GM12875 (cell line): ENCODE data around the gene DPP9.
A peak's percentile ranks its signal among the peaks of the same experiment; 100 is the strongest.

Experiments
- H3K4me3 ChIP-seq: one replicate; pipeline ENCODE4 v1.5.1; 2011; ENCODE audit warnings: low read depth, low read length, control low read depth
- TF ChIP-seq, protein P1 (sequence below): IDR thresholded peaks from 2 replicates; pipeline ENCODE4 v1.5.1; 2011; ENCODE audit warnings: low read depth, mild to moderate bottlenecking, control low read depth, inconsistent platforms, low read length, moderate library complexity, borderline replicate concordance; ENCODE audit not compliant: insufficient read depth

DPP9 gene

DNA sequence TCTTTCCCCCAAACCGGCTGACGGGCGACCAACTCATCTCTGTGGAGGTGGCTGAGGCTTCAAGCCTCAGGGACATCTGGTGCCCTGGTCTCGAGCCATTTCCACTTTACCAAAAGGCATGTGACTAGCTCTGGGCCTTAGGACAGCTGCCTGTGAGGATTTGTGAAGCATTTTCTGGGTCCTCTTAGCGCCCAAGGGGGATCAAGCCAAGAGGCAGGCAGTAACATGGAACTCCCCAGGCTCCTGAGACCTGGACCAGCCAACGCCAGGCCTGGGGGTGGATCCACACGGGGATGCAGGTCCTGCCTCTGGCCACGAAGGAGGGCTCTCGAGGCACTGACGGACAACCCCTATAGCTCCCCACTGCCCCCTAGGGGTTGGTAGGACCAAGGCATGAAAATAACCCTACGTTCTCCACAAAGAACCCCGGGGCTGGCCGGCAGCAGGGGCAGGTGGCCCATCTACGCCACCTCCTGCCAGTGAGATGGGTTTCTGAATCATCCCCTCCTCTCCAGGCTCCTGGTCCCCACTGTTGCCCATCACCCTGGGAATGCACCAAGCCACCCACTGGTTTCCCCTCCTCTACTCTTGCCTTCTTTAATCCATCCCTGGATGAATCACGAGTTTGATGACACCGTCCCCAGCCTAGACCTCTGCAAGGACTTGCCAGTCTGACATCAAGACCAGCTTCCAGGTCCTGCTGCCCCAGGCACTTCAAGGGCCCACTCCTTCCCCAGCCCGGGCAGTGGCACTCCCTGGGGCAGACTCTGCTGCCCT, 46.5 kb downstream of the DPP9 start:
- no peak overlapping the region for H3K4me3 ChIP-seq

DNA sequence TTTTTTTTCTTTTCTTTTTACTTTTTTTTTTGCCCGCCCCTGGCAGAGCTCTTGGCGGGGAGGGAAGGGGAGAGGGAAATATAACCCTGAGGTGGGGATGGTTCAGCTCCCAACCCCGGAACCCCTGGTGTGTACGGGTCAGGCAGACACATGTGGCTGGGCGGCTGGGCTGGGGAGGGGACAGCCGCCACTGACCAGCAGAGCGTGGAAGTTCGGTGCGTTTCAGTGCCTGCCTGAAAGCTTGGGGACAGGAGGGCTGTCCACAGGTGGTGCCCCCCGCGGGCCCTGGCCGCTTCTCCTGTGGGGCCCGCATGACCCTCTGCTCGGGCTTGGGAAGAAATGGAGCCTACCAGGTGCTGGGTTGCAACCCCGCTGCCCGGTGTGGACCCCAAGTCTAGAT, 48.3 kb downstream of the DPP9 start:
- H3K4me3 ChIP-seq = no peak overlapping the region
- TF ChIP-seq, protein P1, sequence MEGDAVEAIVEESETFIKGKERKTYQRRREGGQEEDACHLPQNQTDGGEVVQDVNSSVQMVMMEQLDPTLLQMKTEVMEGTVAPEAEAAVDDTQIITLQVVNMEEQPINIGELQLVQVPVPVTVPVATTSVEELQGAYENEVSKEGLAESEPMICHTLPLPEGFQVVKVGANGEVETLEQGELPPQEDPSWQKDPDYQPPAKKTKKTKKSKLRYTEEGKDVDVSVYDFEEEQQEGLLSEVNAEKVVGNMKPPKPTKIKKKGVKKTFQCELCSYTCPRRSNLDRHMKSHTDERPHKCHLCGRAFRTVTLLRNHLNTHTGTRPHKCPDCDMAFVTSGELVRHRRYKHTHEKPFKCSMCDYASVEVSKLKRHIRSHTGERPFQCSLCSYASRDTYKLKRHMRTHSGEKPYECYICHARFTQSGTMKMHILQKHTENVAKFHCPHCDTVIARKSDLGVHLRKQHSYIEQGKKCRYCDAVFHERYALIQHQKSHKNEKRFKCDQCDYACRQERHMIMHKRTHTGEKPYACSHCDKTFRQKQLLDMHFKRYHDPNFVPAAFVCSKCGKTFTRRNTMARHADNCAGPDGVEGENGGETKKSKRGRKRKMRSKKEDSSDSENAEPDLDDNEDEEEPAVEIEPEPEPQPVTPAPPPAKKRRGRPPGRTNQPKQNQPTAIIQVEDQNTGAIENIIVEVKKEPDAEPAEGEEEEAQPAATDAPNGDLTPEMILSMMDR = no peak

More for the DNA sequence above, 46.5 kb downstream of the DPP9 start:
- TF ChIP-seq, protein P1 = peak; percentile 61; the same call in 1 of the 2 replicates

DNA sequence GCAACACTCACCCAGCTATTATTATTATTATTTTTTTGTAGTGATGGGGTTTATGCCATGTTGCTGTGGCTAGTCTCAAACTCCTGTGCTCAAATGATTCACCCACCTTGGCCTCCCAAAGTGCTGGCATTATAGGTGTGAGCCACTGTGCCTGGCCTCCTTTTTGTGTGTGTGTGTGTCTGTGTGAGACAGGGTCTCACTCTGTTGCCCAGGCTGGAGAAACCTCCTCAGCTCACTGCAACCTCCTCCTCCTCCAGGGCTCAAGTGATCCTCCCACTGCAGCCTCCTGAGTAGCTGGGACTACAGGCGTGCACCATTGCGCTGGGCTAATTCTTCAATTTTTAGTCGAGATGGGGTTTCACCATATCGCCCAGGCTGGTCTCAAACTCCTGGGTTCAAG, 49.9 kb downstream of the DPP9 start:
- TF ChIP-seq, protein P1 = no peak

DNA sequence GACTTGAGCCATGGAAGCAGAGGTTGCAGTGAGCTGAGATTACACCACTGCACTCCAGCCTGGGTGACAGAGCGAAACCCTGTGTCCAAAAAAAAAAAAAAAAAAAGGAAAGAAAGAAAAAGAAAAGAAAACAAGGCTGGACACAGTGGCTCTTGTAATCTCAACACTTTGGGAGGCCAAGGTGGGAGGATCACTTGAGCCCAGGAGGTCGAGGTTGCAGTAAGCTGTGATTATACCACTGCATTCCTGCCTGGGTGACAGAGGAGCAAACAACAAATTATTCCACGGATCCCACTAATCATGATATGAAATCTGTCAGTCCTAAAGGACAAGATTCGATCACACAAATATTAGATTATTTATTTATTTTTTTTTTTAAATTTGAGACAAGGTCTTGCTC, 50.4 kb downstream of the DPP9 start:
- TF ChIP-seq, protein P1 = no peak
- no peak overlapping the region for H3K4me3 ChIP-seq

More for the DNA sequence above, 49.9 kb downstream of the DPP9 start:
- no peak overlapping the region for H3K4me3 ChIP-seq

DNA sequence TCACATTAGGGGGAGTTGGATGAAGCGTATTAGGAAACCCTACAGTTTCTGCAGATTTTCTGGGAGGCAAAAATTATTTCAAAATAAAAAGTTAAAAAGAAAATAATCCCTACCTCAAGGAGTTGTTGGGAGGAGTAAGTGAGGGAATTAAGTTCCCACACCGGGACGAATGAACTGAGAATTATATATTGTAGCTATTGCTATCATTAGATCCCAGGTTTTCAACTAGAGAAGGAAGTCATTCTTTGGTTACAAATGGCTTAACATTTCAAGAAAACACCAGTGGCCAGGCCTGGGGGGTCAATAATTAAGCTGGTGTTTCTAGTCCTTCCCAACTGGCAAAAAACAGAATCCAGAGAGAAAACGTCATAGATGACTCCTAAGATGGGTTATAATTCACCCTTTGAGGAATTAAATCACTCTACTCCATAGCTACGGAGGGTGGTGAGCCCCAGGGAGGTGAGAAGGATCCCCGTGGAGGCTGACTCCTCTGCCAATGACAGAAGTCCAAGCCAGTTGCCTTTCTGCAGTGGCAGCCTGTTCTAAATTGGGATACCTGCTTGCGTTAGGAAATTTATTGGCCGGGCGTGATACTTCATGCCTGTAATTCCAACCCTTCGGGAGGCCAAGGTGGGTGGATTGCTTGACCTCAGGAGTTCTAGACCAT, 52.3 kb downstream of the DPP9 start:
- no peak overlapping the region for H3K4me3 ChIP-seq
- TF ChIP-seq, protein P1 = no peak

DNA sequence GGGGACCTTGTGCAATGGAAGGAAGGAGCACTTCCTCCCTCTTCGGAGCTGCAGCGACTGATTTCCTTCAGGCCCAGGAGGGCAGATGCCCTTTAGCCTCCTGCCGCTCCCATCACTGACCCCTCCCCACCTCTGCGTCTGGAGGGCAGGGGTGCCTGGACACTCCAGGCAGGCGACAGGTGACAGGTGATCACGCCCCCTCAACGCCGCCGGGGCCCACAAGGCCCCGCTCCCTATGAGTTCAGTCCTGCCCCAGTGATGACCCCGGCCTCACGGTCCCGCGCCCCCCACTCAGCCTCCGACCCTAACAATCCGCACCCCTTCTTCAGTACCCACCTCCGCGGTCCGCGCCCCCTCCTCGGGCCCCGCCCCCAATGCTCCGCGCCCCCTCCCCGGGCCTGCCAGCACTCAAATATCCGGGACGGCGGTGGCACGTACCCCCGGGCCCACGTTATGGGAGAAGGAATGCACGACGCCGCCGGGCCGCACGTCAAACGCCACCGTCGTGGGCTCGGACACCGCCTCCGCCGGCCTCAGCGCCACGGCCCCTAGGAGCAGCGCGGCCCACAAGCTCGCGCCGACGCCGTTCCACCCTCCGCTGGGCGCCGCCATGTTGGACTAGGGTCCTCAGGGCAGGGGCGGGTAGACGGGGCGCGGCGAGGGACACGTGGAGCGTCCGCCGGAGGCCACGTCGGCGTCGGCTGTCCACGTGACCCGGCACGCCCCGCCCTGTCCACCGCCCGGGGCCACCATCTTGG, 53.7 kb downstream of the DPP9 start, which contains the start of gene MYDGF:
Gene MYDGF (minus strand): TSS at position 620 of the 758 bp plus-strand sequence. CDS start 8 bp downstream, at position 612.
- peak within 1 kb of the TSS; percentile 76 for H3K4me3 ChIP-seq
- TF ChIP-seq, protein P1 = no peak
